Adipose tissue (tissue), 3 donors: Measurements from ENCODE around the gene SLTM. TPM values are rescaled to one million over a fixed set of nuclear protein-coding genes. Genes with fewer than 3 reads are reported as not detected.
"Not testable (repeated sequence)": the region's sequence is repeated elsewhere in the genome, so short reads cannot be mapped to it uniquely, and the experiment has no call there.

Experiments used
- H3K27ac ChIP-seq: one replicate; pipeline ENCODE4 v1.5.1; 2013; ENCODE audit warnings: low read depth, low read length
- WGBS, 3 donors: extraction: QIAGEN DNeasy Blood & Tissue Kit; methylation state at CpG; one replicate each; pipeline ENCODE4 v1.1.7; 2013; 5-methylcytosine and 5-hydroxymethylcytosine counted together
- polyA plus RNA-seq, 3 donors: library from polyadenylated mRNA; stranded (reverse); fragments of 200-250 nt; gene quantifications; one replicate each; pipeline ENCODE4 v1.2.3, GENCODE V29; 2013
- donor health status: healthy with polysubstance abuse.
- donor health status: Bipolar disorder and iron deficiency.
- donor health status: healthy.

The SLTM gene
- polyA plus RNA-seq, 3 donors: 38.0 to 62.8 (median 58.3) TPM

- 0% methylated on average over 30 to 37 of the region's 37 CpGs for WGBS, 3 donors
- peak overlapping the region; percentile 96 for H3K27ac ChIP-seq
These were observed 684 bp downstream of the SLTM start for GRCh38 chr15:58932710-58933280.

DNA sequence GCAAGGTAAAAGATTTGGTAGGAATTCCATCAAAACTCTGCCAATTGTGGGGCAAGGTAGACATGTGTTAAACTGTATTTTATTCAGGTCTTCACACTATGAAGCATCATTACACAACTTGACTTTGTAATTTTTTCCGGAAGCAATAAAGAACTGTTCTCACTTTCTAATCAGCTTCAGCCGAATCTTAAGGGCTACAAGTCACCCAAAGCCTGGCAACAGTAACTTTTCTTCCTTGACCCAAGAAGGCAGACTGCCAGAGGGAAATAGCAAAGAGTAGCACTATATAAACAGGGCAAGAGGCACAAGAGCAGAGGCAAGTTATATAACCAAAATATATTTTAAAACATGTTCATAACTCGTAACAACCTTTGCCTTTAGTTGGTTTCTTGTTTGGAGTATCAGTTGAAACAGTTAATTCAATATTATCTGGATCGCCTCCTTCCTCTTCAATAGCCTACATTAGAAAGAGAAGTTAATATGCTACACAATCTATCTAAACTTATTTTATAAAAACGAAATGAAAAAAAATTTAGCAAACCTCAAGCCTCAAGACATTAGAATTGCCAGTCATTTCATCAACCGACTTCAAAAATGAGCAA is 1.4 kb downstream of the SLTM start:
- WGBS, 3 donors: 2 to 3% (median 3%) methylated on average over 6 of the region's 6 CpGs
- no peak overlapping the region for H3K27ac ChIP-seq

- WGBS, 3 donors: 90 to 94% (median 92%) methylated on average over 11 of the region's 11 CpGs
- H3K27ac ChIP-seq: no peak overlapping the region
These were observed 3.5 kb downstream of the SLTM start for GRCh38 chr15:58929891-58930416.

DNA sequence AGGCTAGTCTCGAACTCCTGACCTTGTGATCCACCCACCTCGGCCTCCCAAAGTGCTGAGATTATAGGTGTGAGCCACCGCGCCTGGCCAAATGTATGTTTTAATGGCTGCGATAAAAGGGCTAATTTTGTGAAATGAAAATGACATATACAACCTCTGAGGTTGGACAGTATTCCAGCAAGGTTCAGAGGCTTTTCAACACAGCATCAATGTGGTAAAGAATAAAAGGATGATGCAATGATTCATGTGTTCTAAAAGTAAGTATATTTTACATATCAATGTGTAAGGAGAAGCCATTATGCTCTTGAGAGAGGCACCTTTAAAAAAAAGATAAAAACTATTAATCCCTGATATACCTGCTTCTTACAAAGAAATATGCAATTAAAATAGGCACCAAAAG is 6.7 kb downstream of the SLTM start:
- no peak overlapping the region for H3K27ac ChIP-seq
- 95 to 97% (median 96%) methylated on average over 5 of the region's 5 CpGs for WGBS, 3 donors

DNA sequence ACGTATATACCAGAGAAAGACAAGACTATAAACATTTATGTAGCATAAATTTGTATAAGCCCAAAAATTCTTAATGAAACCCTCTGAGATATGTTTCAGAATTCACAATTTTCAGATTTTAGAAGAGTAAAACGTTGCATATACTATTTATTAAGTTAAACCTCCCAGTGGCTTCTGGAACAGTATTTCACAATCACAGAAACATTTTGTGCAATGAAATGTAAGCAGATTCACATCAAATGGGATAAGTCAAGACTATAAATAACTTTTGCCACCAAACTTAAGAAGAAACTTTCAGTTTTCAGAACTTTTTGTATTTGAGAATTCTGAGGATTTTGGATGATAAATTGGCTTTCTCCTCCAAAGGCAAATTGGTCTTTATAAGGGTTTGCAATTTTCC is 9.2 kb downstream of the SLTM start:
- H3K27ac ChIP-seq: no peak overlapping the region
- WGBS, 3 donors: 39 to 67% (median 47%) methylated on average over 2 of the region's 2 CpGs

- WGBS, 3 donors: 75 to 87% (median 76%) methylated on average over 9 to 10 of the region's 10 CpGs
- no peak overlapping the region for H3K27ac ChIP-seq
These were observed 9.7 kb downstream of the SLTM start for GRCh38 chr15:58923696-58924300.

DNA sequence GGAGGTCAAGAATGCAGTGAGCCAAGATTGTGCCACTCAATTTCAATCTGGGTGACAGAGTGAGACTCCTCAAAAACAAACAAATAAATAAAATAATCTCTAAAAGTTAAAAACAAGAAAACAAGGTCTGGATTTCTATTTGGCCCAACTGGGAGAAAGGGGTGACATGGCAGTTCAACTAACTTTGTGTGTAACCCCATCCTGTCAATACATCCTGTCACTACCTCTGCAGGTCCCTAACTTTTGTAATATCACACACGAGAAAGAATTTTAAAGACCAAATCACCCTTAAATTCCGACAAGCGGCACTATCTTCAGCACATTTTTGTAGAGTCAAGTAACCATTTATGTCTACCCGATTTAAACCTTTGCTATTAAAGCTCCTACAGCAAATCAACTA is 10.2 kb downstream of the SLTM start:
- no peak overlapping the region for H3K27ac ChIP-seq
- WGBS, 3 donors: 85 to 90% (median 86%) methylated on average over 4 of the region's 4 CpGs

GRCh38 chr15:58921267-58921790 is 12.2 kb downstream of the SLTM start:
- H3K27ac ChIP-seq: no peak overlapping the region
- 81 to 84% (median 83%) methylated on average over 4 of the region's 4 CpGs for WGBS, 3 donors

- WGBS, 3 donors: 93 to 98% (median 95%) methylated on average over 7 of the region's 7 CpGs
- H3K27ac ChIP-seq: not testable (repeated sequence)
These were observed 13.0 kb downstream of the SLTM start for GRCh38 chr15:58920447-58920846.

- no peak overlapping the region for H3K27ac ChIP-seq
- 97 to 98% (median 98%) methylated on average over 7 of the region's 7 CpGs for WGBS, 3 donors
These were observed 14.2 kb downstream of the SLTM start for GRCh38 chr15:58919232-58919631.

DNA sequence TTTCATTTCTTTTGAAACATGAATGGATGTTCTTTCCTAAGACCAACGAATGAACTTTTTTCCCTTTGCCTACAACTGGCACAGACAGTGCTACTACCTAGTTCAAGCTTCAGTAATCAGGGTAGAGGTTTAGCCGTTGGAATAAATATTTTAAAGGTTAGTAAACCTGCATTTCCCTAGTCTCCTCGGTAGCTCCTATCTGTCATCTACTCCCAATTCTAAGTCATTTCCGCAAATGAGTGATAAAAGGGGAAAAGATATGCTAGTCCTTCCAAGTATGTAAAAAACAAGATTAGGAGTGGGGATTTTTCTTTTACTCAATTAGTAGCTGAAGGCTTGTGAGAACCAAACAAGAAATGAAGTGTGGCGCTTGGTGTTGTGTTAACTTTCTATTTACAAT is 15.2 kb downstream of the SLTM start:
- no peak overlapping the region for H3K27ac ChIP-seq
- WGBS, 3 donors: 62 to 73% (median 72%) methylated on average over 5 of the region's 5 CpGs

GRCh38 chr15:58917613-58918129 is 15.8 kb downstream of the SLTM start:
- H3K27ac ChIP-seq: not testable (repeated sequence)
- 75 to 91% (median 78%) methylated on average over 10 of the region's 10 CpGs for WGBS, 3 donors

DNA sequence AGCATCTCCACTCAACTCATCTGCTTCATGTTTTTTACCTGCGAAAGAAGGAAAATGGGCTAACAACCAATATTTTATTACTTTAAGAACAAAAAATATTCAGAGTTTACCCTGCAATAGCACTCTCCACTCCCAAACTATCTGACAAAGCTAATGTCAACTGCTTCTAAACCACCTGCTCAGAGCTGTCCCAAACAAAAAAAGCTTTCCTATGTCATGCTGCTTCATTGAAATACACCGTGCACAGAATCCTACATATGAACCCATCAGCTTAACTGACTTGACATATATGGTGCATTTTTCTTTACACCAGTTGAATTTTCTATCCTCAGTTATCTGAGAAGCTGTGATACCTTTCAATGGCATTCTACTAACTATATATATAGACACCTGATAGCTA is 16.5 kb downstream of the SLTM start:
- no peak overlapping the region for H3K27ac ChIP-seq
- 95 to 99% (median 97%) methylated on average over 2 of the region's 2 CpGs for WGBS, 3 donors

DNA sequence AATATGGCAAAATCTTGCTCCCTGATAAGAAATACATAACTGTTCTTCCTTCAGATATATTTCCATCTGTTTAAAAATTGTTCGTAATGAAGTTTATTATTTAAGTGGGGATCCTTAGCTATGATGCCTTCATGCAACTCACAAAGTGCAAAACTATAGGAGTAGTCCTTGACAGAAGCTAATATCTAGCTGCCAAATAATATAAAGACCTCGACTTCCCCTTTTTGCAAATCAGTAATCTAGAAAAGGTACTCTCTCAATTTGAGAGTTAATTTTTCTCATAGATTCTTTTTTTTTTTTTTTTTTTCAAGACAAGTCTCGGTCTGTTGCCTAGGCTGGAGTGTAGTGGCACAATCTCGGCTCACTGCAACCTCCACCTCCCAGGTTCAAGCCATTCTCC is 23.0 kb downstream of the SLTM start:
- 91 to 96% (median 94%) methylated on average over 4 of the region's 4 CpGs for WGBS, 3 donors
- no peak overlapping the region for H3K27ac ChIP-seq

DNA sequence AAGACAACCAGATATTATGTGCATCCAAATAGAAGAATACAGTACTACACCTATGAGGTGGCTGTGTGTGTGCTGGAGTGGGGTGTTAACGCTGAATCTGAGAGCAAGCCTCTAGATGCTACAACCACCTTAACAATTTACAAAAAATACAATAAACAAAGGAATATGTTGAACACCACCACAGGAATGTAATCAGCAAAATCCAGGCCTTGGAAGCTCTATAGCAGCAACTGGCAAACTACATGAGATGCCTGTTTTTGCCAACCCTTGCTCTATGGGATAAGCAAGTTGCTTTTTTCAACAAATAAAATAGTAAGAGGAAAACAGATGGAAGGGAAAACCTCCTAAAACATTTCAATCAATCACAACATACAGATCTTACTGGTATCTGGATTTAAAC is 23.9 kb downstream of the SLTM start:
- WGBS, 3 donors: 94 to 100% (median 98%) methylated on average over 1 of the region's 1 CpG
- H3K27ac ChIP-seq: no peak overlapping the region

DNA sequence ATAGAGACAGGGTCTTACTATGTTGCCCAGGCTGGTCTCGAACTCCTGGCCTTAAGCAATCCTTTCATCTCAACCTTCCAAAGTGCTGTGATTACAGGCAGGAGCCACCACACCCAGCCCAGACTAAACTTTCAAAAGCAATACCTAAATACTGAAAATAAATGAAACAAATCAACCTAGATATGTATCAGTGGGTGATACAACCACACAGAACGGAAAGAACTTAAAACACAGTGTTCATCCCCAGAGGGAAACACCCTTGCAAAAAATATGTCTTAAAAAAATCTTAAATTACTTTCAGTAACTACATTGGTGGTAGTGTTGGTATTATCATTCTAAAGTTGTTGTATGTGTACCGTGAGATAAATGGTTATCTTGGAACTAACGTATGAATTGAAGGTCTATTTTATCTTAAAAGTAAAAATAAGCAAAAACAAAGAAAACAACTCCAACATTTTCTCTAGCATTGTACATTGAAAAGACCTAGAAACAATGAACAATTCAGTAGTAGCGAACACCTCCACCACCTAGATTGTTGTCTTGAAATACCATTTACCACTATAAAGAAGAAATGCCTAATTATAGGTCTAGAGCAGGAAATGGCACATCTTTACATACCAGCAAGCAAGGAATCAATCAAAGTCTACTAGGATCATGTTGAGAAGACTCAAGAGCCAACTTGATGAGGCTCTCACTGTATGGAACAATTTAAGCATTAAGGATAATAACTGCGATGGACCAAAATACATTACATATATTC is 24.7 kb downstream of the SLTM start:
- H3K27ac ChIP-seq: no peak overlapping the region
- WGBS, 3 donors: 86 to 97% (median 93%) methylated on average over 6 of the region's 6 CpGs

DNA sequence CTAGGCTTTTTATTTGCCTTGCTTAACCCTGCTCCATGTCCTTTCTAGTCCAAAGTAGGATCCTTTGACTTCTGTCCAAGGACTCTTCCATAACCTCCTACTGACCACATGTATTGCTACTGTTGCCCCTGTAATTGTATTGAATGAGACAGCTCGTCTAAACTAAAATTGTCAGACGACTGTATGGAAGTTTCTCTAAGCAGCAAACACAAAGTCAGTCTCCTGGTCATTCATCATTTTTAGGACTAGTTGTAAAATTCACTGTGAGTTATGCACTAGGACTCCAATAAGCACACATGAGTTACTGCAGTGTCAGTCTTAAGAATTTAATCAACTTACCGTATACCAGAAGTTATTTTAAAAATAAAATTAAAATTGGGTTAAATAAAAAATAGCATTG is 32.8 kb downstream of the SLTM start:
- 71 to 88% (median 75%) methylated on average over 3 of the region's 3 CpGs for WGBS, 3 donors
- H3K27ac ChIP-seq: no peak overlapping the region

DNA sequence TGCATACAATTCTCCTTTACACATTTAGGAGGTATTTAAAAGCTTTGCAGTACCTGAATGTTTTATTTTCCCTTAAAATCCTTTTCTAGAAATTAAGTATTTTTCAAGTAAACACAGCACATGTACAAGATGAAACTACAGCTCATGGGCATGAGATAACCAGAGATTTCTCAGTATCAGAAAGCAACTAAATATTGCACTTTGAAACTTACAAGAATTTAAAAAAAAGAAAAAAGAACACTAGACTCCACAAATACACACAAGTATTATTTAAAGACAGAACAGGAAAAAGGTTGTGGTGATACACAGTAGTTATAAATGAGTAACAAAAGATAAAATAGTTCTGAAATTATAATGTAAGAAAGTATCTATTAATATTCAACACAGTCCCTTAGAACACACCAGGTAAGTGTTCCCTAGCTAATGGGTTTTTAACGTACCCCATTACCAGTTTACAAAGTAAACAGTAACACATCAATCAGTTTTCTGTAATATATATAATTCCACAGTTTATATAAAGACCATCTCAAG is 35.3 kb downstream of the SLTM start:
- 76 to 87% (median 87%) methylated on average over 1 of the region's 1 CpG for WGBS, 3 donors
- no peak overlapping the region for H3K27ac ChIP-seq

DNA sequence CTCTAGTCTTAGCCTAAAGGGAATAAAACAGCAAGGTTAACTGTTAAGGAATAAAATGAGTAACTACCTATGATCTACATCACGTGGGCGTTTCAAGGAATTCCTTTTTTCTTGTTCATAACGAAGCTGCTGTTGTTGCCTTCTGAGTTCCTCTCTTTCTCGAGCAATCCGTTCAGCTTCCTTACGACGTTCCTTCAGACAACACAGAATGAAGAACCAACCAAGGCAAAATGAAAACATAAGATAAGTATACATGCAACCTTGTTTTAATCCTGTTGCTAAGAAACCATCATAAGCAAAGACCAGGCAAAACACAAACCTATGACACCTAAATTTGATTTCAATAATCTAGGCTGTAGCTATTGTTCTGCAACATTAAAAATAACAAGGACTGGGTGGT is 44.1 kb downstream of the SLTM start:
- H3K27ac ChIP-seq: no peak overlapping the region
- 82 to 92% (median 90%) methylated on average over 7 of the region's 7 CpGs for WGBS, 3 donors
